Transverse colon (tissue), 4 donors: ENCODE measurements around the gene ITGB6.
"Not testable (repeated sequence)": the region's sequence is repeated elsewhere in the genome, so short reads cannot be mapped to it uniquely, and the experiment has no call there.

Experiments used
- POLR2AphosphoS5 ChIP-seq, 3 donors: sonication (generic); formaldehyde crosslinking; IDR thresholded peaks; one replicate each; pipeline ENCODE4 v1.6.1; 2016; ENCODE audit warnings: antibody characterized with exemption in 3 of 3
- TF ChIP-seq, protein P1 (sequence below), 5 experiments: fragments of 200-600 bp in 3 of 5; fragments of 450-650 bp in 2 of 5; sonication (generic) in 3 of 5; IDR thresholded peaks; 1 replicate in 2 of 5; 2 replicates in 3 of 5; pipeline ENCODE4 v1.5.1; 2016 to 2017; ENCODE audit warnings: antibody characterized with exemption in 5 of 5, inconsistent platforms in 3 of 5, mild to moderate bottlenecking in 2 of 5, moderate library complexity in 1 of 5

DNA sequence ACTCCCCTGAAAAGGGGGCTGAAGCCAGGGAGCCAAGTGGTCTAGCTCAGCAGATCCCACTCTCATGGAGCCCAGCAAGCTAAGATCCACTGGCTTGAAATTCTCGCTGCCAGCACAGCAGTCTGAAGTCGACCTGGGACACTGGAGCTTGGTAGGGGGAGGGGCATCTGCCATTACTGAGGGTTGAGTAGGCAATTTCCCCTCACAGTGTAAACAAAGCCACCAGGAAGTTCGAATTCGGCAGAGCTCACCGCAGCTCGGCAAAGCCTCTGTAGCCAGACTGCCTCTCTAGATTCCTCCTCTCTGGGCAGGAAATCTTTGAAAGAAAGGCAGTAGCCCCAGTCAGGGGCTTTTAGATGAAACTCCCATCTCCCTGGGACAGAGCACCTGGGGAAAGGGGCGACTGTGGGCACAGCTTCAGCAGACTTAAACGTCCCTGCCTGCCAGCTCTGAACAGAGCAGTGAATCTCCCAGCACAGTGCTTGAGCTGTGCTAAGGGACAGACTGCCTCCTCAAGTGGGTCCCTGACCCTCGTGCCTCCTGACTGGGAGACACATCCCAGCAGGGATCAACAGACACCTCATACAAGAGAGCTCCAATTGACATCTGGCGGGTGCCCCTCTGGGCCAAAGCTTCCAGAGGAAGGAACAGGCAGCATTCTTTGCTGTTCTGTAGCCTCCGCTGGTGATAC is 18.8 kb downstream of the ITGB6 start:
- TF ChIP-seq, protein P1, sequence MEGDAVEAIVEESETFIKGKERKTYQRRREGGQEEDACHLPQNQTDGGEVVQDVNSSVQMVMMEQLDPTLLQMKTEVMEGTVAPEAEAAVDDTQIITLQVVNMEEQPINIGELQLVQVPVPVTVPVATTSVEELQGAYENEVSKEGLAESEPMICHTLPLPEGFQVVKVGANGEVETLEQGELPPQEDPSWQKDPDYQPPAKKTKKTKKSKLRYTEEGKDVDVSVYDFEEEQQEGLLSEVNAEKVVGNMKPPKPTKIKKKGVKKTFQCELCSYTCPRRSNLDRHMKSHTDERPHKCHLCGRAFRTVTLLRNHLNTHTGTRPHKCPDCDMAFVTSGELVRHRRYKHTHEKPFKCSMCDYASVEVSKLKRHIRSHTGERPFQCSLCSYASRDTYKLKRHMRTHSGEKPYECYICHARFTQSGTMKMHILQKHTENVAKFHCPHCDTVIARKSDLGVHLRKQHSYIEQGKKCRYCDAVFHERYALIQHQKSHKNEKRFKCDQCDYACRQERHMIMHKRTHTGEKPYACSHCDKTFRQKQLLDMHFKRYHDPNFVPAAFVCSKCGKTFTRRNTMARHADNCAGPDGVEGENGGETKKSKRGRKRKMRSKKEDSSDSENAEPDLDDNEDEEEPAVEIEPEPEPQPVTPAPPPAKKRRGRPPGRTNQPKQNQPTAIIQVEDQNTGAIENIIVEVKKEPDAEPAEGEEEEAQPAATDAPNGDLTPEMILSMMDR (IDR thresholded peaks at IDR 0.05): not testable (repeated sequence)
- not testable (repeated sequence) for TF ChIP-seq POLR2AphosphoS5 (IDR thresholded peaks at IDR 0.05)
